HepG2 (cell line): ENCODE results near the gene FSCN2. TPM values are rescaled to one million over a fixed set of nuclear protein-coding genes. Genes with fewer than 3 reads are reported as not detected.

Experiments
- ARNTL ChIP-seq: sonication (generic); formaldehyde crosslinking; IDR thresholded peaks from 2 replicates; pipeline ENCODE4 v1.4.0; 2020; ENCODE audit warnings: mild to moderate bottlenecking, missing genetic modification reagents
- GPN1 ChIP-seq: sonication (generic); formaldehyde crosslinking; IDR thresholded peaks from 2 replicates; pipeline ENCODE4 v1.5.1; 2020; ENCODE audit warnings: missing genetic modification reagents, borderline replicate concordance
- MED1 ChIP-seq: sonication (generic); formaldehyde crosslinking; IDR thresholded peaks from 2 replicates; pipeline ENCODE4 v1.4.0; 2020; ENCODE audit warnings: missing genetic modification reagents
- MYNN ChIP-seq: sonication (generic); formaldehyde crosslinking; IDR thresholded peaks from 2 replicates; pipeline ENCODE4 v1.4.0; 2020; ENCODE audit warnings: mild to moderate bottlenecking, low read depth, missing genetic modification reagents
- RNF2 ChIP-seq: fragments of 450-650 bp; conservative IDR thresholded peaks from 2 replicates; pipeline ENCODE4 v1.6.1; 2016; ENCODE audit warnings: low read depth
- SAP130 ChIP-seq: IDR thresholded peaks from 2 replicates; pipeline ENCODE4 v1.6.1; 2016; ENCODE audit warnings: low read depth
- SCMH1 ChIP-seq: sonication (generic); formaldehyde crosslinking; IDR thresholded peaks from 2 replicates; pipeline ENCODE4 v1.9.0; 2021; ENCODE audit warnings: missing genetic modification reagents, mild to moderate bottlenecking, borderline replicate concordance
- SP4 ChIP-seq: sonication (generic); formaldehyde crosslinking; IDR thresholded peaks from 2 replicates; pipeline ENCODE4 v1.8.1; 2023; ENCODE audit warnings: mild to moderate bottlenecking, missing genetic modification reagents
- WIZ ChIP-seq: sonication (generic); formaldehyde crosslinking; IDR thresholded peaks from 2 replicates; pipeline ENCODE4 v1.5.1; 2020; ENCODE audit warnings: mild to moderate bottlenecking, missing genetic modification reagents
- ZNF10 ChIP-seq: sonication (generic); formaldehyde crosslinking; IDR thresholded peaks from 2 replicates; pipeline ENCODE4 v1.4.0; 2020; ENCODE audit warnings: mild to moderate bottlenecking, low read depth, missing genetic modification reagents, borderline replicate concordance
- ZNF3 ChIP-seq: IDR thresholded peaks from 2 replicates; pipeline ENCODE4 v1.7.0; 2017; ENCODE audit warnings: inconsistent platforms
- ZNF430 ChIP-seq: sonication (generic); formaldehyde crosslinking; IDR thresholded peaks from 2 replicates; pipeline ENCODE4 v1.9.0; 2021; ENCODE audit warnings: mild to moderate bottlenecking, missing genetic modification reagents
- ZNF609 ChIP-seq: sonication (generic); formaldehyde crosslinking; IDR thresholded peaks from 2 replicates; pipeline ENCODE4 v1.4.0; 2020; ENCODE audit warnings: mild to moderate bottlenecking, missing genetic modification reagents, borderline replicate concordance
- ZNF784 ChIP-seq: sonication (generic); formaldehyde crosslinking; IDR thresholded peaks from 2 replicates; pipeline ENCODE4 v1.5.1; 2020; ENCODE audit warnings: missing genetic modification reagents, mild to moderate bottlenecking, borderline replicate concordance
- polyA plus RNA-seq, 8 experiments: library from polyadenylated mRNA; depleted of rRNA in 3 of 8; stranded (reverse) in 7 of 8; unstranded in 1 of 8; fragments of >200 nt; fragmentation: Illumina TruSeq in 4 of 8; extraction: Trizol in 4 of 8; gene quantifications; 2 replicates each; pipeline versions ENCODE4 v1.2.1 to v1.2.3, GENCODE V29; 2011 to 2016; ENCODE audit warnings: low read depth in 4 of 8, missing spikeins in 1 of 8, mixed read lengths in 1 of 8; ENCODE audit not compliant: insufficient read depth in 1 of 8
- total RNA-seq, 5 experiments: library from RNA; depleted of rRNA; stranded (reverse); fragments of >200 nt; fragmentation: Illumina TruSeq; extraction: Trizol; gene quantifications; 2 replicates each; pipeline ENCODE4 v1.2.3, GENCODE V29; 2016; ENCODE audit warnings: low read depth in 1 of 5
- TF ChIP-seq, protein P1 (sequence below): sonication (generic); formaldehyde crosslinking; IDR thresholded peaks from 2 replicates; pipeline ENCODE4 v1.8.0; 2022; ENCODE audit warnings: mild to moderate bottlenecking, missing genetic modification reagents
- TF ChIP-seq, protein P2 (sequence below): IDR thresholded peaks from 2 replicates; pipeline ENCODE4 v1.6.1; 2012; ENCODE audit warnings: inconsistent platforms
- TF ChIP-seq, protein P3 (sequence below): sonication (generic); formaldehyde crosslinking; IDR thresholded peaks from 2 replicates; pipeline ENCODE4 v1.4.0; 2020; ENCODE audit warnings: missing genetic modification reagents
- TF ChIP-seq, protein P4 (sequence below): sonication (generic); formaldehyde crosslinking; IDR thresholded peaks from 2 replicates; pipeline ENCODE4 v1.8.1; 2023; ENCODE audit warnings: missing genetic modification reagents, inconsistent platforms, borderline replicate concordance
- TF ChIP-seq, protein P5 (sequence below): sonication (generic); formaldehyde crosslinking; IDR thresholded peaks from 2 replicates; pipeline ENCODE4 v1.4.0; 2020; ENCODE audit warnings: low read depth, mild to moderate bottlenecking, missing genetic modification reagents

The FSCN2 gene
- total and polyA plus RNA-seq, 2 of the 13 experiments (the other 11 are each of a cell fraction or from before 2014, with no cell fraction given) = 0.09 TPM; not detected in 1

DNA sequence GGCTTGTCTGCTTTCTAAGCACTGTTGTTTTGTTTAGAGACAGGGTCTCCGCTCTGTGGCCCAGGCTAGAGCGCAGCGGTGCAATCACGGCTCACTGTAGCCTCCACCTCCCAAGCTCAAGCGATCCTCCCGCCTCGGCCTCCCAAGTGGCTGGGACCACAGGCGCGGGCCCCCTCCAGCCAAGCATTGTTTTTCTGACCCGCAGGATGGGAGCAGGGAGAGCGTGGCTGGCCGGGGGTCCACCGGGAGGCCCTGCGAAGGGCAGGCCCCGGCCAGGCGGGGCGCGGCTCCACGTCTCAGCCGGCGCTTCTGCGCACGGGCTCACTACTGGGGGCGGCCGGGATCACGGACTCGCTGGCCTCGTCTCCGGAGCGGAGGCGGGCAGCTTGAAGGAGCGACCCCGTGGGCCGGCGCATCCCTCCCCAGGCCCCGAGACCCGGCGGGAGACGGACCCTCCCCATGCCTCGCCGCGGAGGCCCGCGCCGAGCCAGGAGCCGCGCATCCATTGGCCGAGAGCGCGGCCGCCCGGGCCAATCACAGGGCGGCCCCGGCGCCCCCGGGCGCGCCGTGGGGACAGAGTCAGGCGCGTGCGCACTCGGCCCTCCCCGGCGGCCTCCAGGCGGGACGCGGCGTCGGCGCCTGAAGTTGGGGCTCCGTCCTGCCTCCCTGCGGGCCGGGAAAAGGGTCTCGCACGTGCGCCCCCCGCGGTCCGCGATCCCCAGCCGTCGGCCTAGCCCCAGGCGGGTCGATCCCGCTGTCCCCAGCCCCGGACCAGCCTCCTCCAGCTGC, 40.5 kb upstream of the FSCN2 start (continued):
- TF ChIP-seq, protein P1, sequence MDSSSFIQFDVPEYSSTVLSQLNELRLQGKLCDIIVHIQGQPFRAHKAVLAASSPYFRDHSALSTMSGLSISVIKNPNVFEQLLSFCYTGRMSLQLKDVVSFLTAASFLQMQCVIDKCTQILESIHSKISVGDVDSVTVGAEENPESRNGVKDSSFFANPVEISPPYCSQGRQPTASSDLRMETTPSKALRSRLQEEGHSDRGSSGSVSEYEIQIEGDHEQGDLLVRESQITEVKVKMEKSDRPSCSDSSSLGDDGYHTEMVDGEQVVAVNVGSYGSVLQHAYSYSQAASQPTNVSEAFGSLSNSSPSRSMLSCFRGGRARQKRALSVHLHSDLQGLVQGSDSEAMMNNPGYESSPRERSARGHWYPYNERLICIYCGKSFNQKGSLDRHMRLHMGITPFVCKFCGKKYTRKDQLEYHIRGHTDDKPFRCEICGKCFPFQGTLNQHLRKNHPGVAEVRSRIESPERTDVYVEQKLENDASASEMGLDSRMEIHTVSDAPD = 0 out of 2 replicates have a peak, but pooled peaks have one; percentile 27
- TF ChIP-seq ARNTL (CRISPR knock-in tag) (no peak; the same call in 1 of the 2 replicates), RNF2 (peak; percentile 89), MYNN (CRISPR knock-in tag) (no peak), ZNF10 (CRISPR knock-in tag) (no peak), WIZ (no peak), SP4 (CRISPR knock-in tag) (peak; percentile 72), GPN1 (CRISPR knock-in tag) (peak; percentile 65; the same call in 1 of the 2 replicates), ZNF784 (CRISPR knock-in tag) (no peak), ZNF609 (CRISPR knock-in tag) (no peak; the same call in 1 of the 2 replicates), ZNF3 (CRISPR knock-in tag) (0 out of 2 replicates have a peak, but pooled peaks have one; percentile 31), SCMH1 (CRISPR knock-in tag) (no peak), SAP130 (CRISPR knock-in tag) (peak; percentile 44), MED1 (CRISPR knock-in tag) (peak; percentile 36), ZNF430 (CRISPR knock-in tag) (no peak)
- TF ChIP-seq, protein P2, sequence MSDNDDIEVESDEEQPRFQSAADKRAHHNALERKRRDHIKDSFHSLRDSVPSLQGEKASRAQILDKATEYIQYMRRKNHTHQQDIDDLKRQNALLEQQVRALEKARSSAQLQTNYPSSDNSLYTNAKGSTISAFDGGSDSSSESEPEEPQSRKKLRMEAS = peak; percentile 95
- TF ChIP-seq, protein P3, sequence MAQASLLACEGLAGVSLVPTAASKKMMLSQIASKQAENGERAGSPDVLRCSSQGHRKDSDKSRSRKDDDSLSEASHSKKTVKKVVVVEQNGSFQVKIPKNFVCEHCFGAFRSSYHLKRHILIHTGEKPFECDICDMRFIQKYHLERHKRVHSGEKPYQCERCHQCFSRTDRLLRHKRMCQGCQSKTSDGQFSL = peak; percentile 36; the same call in 1 of the 2 replicates
- TF ChIP-seq, protein P4, sequence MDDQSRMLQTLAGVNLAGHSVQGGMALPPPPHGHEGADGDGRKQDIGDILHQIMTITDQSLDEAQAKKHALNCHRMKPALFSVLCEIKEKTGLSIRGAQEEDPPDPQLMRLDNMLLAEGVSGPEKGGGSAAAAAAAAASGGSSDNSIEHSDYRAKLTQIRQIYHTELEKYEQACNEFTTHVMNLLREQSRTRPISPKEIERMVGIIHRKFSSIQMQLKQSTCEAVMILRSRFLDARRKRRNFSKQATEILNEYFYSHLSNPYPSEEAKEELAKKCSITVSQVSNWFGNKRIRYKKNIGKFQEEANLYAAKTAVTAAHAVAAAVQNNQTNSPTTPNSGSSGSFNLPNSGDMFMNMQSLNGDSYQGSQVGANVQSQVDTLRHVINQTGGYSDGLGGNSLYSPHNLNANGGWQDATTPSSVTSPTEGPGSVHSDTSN (CRISPR knock-in tag) = no peak
- TF ChIP-seq, protein P5, sequence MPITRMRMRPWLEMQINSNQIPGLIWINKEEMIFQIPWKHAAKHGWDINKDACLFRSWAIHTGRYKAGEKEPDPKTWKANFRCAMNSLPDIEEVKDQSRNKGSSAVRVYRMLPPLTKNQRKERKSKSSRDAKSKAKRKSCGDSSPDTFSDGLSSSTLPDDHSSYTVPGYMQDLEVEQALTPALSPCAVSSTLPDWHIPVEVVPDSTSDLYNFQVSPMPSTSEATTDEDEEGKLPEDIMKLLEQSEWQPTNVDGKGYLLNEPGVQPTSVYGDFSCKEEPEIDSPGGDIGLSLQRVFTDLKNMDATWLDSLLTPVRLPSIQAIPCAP (CRISPR knock-in tag) = no peak
